Left ventricle myocardium inferior (tissue), 1 donor: ENCODE data around the gene HMCN2. TPM values are rescaled to one million over a fixed set of nuclear protein-coding genes. Genes with fewer than 3 reads are reported as not detected.
"Not testable (repeated sequence)": the region's sequence is repeated elsewhere in the genome, so short reads cannot be mapped to it uniquely, and the experiment has no call there.

Experiments
- DNase-seq: peaks from one replicate; pipeline ENCODE4 v3.0.0-alpha.2; 2020
- H3K27ac ChIP-seq: fragments of 200-600 bp; replicated peaks from 2 replicates; pipeline ENCODE4 v1.8.0; 2021
- H3K27me3 ChIP-seq: fragments of 200-600 bp; 2 replicates; pipeline ENCODE4 v1.8.0; 2021; ENCODE audit warnings: low read depth
- H3K36me3 ChIP-seq: fragments of 200-600 bp; 2 replicates; pipeline ENCODE4 v1.8.0; 2021
- H3K4me1 ChIP-seq: fragments of 200-600 bp; 2 replicates; pipeline ENCODE4 v1.8.0; 2021
- H3K4me3 ChIP-seq: fragments of 200-600 bp; 2 replicates; pipeline ENCODE4 v1.8.0; 2021; ENCODE audit warnings: mild to moderate bottlenecking, moderate library complexity
- H3K9me3 ChIP-seq: fragments of 200-600 bp; replicated peaks from 2 replicates; pipeline ENCODE4 v1.8.0; 2021
- intact Hi-C: fragments of 100-400 bp; cut with micrococcal nuclease; formaldehyde crosslinking; loops from one replicate; pipeline ENCODE4 v1.11.0; 2022
- total RNA-seq: library from RNA; stranded (reverse); fragmentation: NEBNext Ultra II Directional; extraction: Animal tissue kit (Norgen Biotek cat#: 25700); gene quantifications from one replicate; pipeline ENCODE4 v1.2.1, GENCODE V29; 2021
- TF ChIP-seq, protein P1 (sequence below): fragments of 200-600 bp; IDR thresholded peaks from 2 replicates; pipeline ENCODE4 v1.8.0; 2021; ENCODE audit warnings: antibody characterized with exemption, mild to moderate bottlenecking, borderline replicate concordance
- donor health status: DM: no; HTN: yes; CAD: no; lungs with severe emphysema.

HMCN2 gene
- total RNA-seq, 1 donor from 2014 or later, result 5.5 TPM

GRCh38 chr9:130398487-130399240 lies 133.1 kb downstream of the HMCN2 start:
- no peak overlapping the region for H3K27ac ChIP-seq
- DNase-seq, result no peak
- H3K9me3 ChIP-seq, result no peaks in the 10 kb centered on the region
- peaks cover 9% of the 10 kb centered on the region for H3K27me3 ChIP-seq
- TF ChIP-seq, protein P1, sequence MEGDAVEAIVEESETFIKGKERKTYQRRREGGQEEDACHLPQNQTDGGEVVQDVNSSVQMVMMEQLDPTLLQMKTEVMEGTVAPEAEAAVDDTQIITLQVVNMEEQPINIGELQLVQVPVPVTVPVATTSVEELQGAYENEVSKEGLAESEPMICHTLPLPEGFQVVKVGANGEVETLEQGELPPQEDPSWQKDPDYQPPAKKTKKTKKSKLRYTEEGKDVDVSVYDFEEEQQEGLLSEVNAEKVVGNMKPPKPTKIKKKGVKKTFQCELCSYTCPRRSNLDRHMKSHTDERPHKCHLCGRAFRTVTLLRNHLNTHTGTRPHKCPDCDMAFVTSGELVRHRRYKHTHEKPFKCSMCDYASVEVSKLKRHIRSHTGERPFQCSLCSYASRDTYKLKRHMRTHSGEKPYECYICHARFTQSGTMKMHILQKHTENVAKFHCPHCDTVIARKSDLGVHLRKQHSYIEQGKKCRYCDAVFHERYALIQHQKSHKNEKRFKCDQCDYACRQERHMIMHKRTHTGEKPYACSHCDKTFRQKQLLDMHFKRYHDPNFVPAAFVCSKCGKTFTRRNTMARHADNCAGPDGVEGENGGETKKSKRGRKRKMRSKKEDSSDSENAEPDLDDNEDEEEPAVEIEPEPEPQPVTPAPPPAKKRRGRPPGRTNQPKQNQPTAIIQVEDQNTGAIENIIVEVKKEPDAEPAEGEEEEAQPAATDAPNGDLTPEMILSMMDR, result no peak
- intact Hi-C loops, result no loop called here
- no peaks in the 10 kb centered on the region for H3K4me1 ChIP-seq
- no peaks in the 10 kb centered on the region for H3K36me3 ChIP-seq
- no peak overlapping the region for H3K4me3 ChIP-seq

- Histone ChIP-seq H3K36me3 (no peaks in the 10 kb centered on the region), H3K4me3 (no peak overlapping the region), H3K27me3 (peaks cover 9% of the 10 kb centered on the region), H3K9me3 (no peaks in the 10 kb centered on the region), H3K27ac (no peak overlapping the region), H3K4me1 (no peaks in the 10 kb centered on the region)
- intact Hi-C loops, result no loop called here
- DNase-seq, result no peak
- TF ChIP-seq, protein P1, result no peak
These were observed 134.2 kb downstream of the HMCN2 start for GRCh38 chr9:130399768-130400167.

DNA sequence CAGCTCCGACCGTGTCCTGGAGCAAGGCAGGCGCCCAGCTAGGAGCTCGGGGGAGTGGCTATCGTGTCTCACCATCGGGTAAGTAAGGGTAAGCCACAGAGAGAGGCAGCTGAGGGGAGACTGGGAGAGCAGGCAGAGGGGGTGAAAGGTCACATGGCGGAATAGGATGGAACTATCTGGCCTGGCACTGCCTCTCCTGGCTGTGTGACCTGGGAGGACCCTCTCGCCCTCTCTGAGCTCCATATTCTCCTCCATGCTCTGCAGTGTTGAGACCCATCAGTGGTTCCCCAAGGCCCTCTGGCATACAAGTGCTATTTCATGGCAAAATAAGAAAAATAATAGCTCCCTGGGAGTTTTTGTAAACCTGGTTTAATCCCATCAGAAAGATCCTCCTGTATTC lies 135.3 kb downstream of the HMCN2 start:
- H3K4me1 ChIP-seq, result no peaks in the 10 kb centered on the region
- no peaks in the 10 kb centered on the region for H3K9me3 ChIP-seq
- intact Hi-C loops, result no loop called here
- TF ChIP-seq, protein P1, result no peak
- DNase-seq, result no peak
- no peak overlapping the region for H3K4me3 ChIP-seq
- no peaks in the 10 kb centered on the region for H3K36me3 ChIP-seq
- H3K27ac ChIP-seq, result no peak overlapping the region
- peaks cover 9% of the 10 kb centered on the region for H3K27me3 ChIP-seq

GRCh38 chr9:130401742-130402141 lies 136.2 kb downstream of the HMCN2 start:
- H3K9me3 ChIP-seq, DNase-seq, H3K4me1 ChIP-seq, intact Hi-C loops, H3K4me3 ChIP-seq, H3K36me3 ChIP-seq, H3K27ac ChIP-seq, H3K27me3 ChIP-seq: not testable (repeated sequence)

DNA sequence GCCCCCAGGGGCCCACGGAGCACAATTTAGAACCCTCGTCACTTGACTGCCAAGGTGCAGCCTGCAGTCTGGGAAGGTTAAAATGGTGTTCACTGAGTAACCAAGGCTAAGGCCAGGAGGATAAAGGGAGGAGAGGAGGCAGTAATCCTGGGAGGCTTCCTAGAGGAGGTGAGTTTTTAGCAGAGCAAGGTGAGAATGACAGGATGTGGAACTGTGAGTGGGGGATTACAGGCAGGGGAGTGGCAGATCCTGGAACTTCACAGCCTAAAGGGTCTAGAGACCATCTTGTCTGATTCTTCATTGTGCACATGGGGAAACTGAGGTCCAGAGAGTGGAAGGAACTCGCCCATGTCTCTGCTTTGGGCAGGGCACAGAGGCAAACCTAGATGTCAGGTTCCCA lies 136.7 kb downstream of the HMCN2 start:
- DNase-seq, result no peak
- peaks cover 9% of the 10 kb centered on the region for H3K27me3 ChIP-seq
- H3K36me3 ChIP-seq, result no peaks in the 10 kb centered on the region
- H3K27ac ChIP-seq, result no peak overlapping the region
- intact Hi-C loops, result no loop called here
- no peaks in the 10 kb centered on the region for H3K9me3 ChIP-seq
- H3K4me3 ChIP-seq, result no peak overlapping the region
- TF ChIP-seq, protein P1, result no peak
- H3K4me1 ChIP-seq, result no peaks in the 10 kb centered on the region

DNA sequence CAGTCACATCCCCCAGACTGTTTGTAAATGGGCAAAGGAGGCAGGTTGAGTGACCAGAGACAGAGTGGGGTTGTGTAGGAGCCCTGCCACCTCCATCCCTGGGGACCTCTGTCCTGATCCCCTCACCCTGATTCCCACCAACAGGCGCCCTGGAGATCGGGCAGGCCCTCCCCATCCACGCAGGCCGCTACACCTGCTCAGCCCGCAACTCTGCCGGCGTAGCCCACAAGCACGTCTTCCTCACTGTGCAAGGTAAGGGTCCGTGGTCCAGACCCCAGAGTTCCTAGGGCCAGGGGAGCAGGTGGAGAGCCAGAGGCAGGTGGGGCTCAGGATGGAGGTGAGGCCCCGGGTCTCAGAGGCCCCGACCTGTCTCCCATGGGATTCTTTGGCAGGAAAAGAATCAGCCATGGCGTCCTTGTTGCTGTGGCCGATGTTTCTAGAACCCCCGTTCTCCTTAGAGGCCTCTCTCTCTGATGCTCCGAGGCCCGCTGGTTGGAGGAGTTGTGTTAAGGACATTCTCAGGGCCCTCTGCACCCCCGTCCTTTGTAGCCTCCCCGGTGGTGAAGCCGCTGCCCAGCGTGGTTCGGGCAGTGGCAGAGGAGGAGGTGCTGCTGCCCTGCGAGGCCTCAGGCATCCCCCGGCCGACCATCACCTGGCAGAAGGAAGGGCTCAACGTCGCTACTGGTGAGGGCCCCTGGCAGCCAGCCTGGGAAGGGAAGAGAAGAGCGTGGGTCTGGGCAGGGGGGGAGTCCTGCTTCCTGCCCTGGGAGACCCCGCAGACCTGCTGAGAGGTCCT lies 137.3 kb downstream of the HMCN2 start:
- Histone ChIP-seq H3K27me3 (peaks cover 9% of the 10 kb centered on the region), H3K27ac (no peak overlapping the region), H3K36me3 (no peaks in the 10 kb centered on the region), H3K4me3 (no peak overlapping the region), H3K4me1 (no peaks in the 10 kb centered on the region), H3K9me3 (no peaks in the 10 kb centered on the region)
- DNase-seq, result no peak
- TF ChIP-seq, protein P1, result no peak
- intact Hi-C loops, result no loop called here
